ENCODE data around the gene CYB561D2. TPM values are rescaled to one million over a fixed set of nuclear protein-coding genes. Genes with fewer than 3 reads are reported as not detected.

CYB561D2 gene
- total RNA-seq, 1 experiment from 2014 or later: 9.5 TPM

GRCh38 chr3:50337175-50337861 is 13.3 kb upstream of the CYB561D2 start:
- DNase-seq (ENCODE audit: low read depth, low spot score) (peak; percentile 97), ATAC-seq (peak; percentile 86)
- Histone ChIP-seq H3K27me3 (ENCODE audit: insufficient read depth, low read length) (no peaks in the 10 kb centered on the region), H3K4me1 (ENCODE audit: control insufficient read depth in 1 of 2, insufficient read depth in 2 of 2, low read length in 2 of 2) (peaks cover 29 to 69% of the 10 kb centered on the region in 2 experiments), H3K9me2 (ENCODE audit: insufficient read depth) (no peaks in the 10 kb centered on the region), H3K9me3 (ENCODE audit: control insufficient read depth in 1 of 2, insufficient read depth in 1 of 2, low read depth in 1 of 2, low read length in 2 of 2) (no peaks in the 10 kb centered on the region), H3K27ac (ENCODE audit: low read depth, low read length) (peak overlapping the region; percentile 82), H4K20me1 (ENCODE audit: insufficient read depth) (no peaks in the 10 kb centered on the region; the same call in 1 of the 2 replicates), H3K4me2 (ENCODE audit: low read length) (peak overlapping the region; percentile 95), H3K4me3 (replicated peaks in 1 of 2; ENCODE audit: low read depth in 1 of 2, low read length in 2 of 2) (peak overlapping the region; percentile 72 to 89), H3K79me2 (ENCODE audit: insufficient read depth, low read length) (peaks cover 70% of the 10 kb centered on the region), H2AFZ (ENCODE audit: low read depth, low read length, poor library complexity, severe bottlenecking) (no peak overlapping the region), H3K9ac (ENCODE audit: low read length) (peak overlapping the region; percentile 98), H3K36me3 (ENCODE audit: control insufficient read depth in 1 of 2, insufficient read depth in 2 of 2, low read length in 2 of 2) (peaks cover 2 to 16% of the 10 kb centered on the region in 2 experiments; a peak in 2 of 4 replicates)
- TF ChIP-seq JUND (IDR thresholded peaks at IDR 0.05) (no peak), POLR2AphosphoS5 (IDR thresholded peaks at IDR 0.05; ENCODE audit: low read depth, low read length) (peak; percentile 92), TCF7L2 (IDR thresholded peaks at IDR 0.05; ENCODE audit: borderline replicate concordance, extremely low read depth, insufficient read depth, insufficient read length) (peak; percentile 28), ZFX (IDR thresholded peaks at IDR 0.05) (no peak)
- TF ChIP-seq, protein P1, sequence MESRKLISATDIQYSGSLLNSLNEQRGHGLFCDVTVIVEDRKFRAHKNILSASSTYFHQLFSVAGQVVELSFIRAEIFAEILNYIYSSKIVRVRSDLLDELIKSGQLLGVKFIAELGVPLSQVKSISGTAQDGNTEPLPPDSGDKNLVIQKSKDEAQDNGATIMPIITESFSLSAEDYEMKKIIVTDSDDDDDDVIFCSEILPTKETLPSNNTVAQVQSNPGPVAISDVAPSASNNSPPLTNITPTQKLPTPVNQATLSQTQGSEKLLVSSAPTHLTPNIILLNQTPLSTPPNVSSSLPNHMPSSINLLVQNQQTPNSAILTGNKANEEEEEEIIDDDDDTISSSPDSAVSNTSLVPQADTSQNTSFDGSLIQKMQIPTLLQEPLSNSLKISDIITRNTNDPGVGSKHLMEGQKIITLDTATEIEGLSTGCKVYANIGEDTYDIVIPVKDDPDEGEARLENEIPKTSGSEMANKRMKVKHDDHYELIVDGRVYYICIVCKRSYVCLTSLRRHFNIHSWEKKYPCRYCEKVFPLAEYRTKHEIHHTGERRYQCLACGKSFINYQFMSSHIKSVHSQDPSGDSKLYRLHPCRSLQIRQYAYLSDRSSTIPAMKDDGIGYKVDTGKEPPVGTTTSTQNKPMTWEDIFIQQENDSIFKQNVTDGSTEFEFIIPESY (IDR thresholded peaks at IDR 0.05; ENCODE audit: extremely low read depth, insufficient replicate concordance, low read length): no peak
- no TSS peak for BruUV-seq (replicated peaks)
- RAD21 ChIA-PET (ENCODE audit: low non-redundant PET in 1 of 2, low total read pairs in 2 of 2, uncharacterized antibody in 2 of 2, unreplicated experiment in 2 of 2): interaction anchor here (0.9 to 1.6 kb wide), 4 partner anchors 9 to 277 kb away, joined by 3 to 5 read pairs (median 4); partner anchors contain the start of genes HYAL3 (in 1 of the 2), NAA80 (in 1 of the 2) and TUSC2 (in 1 of the 2)
- intact Hi-C loops (cut with micrococcal nuclease): no loop called here
- POLR2A ChIA-PET: interaction anchor here (0.6 to 3.1 kb wide), 13 partner anchors 8 to 275 kb away, joined by 3 to 25 read pairs (median 4); partner anchors contain the start of genes CISH, CYB561D2, GNAI2 and HYAL2
- CTCF ChIA-PET: interaction anchor here (0.9 to 2.6 kb wide), 13 partner anchors 9 to 274 kb away, joined by 3 to 24 read pairs (median 7); partner anchors contain the start of genes CISH, CYB561D2, GNAI2 and NPRL2

Measured in HCT116 (cell line).